SK-N-MC (cell line): Measurements from ENCODE around the gene AGRP.

ENCODE experiments used
- EZH2 ChIP-seq: fragments of 200-600 bp; sonication (generic); IDR thresholded peaks from one replicate; pipeline ENCODE4 v1.6.1; 2017; ENCODE audit warnings: antibody characterized with exemption
- FOXP2 ChIP-seq: optimal IDR thresholded peaks from 2 replicates; pipeline ENCODE3; 2011; ENCODE audit warnings: mild to moderate bottlenecking, moderate library complexity; ENCODE audit not compliant: insufficient read depth; ENCODE audit errors: extremely low read length, control extremely low read depth
- POLR2AphosphoS5 ChIP-seq: IDR thresholded peaks from 2 replicates; pipeline ENCODE4 v1.6.1; 2012; ENCODE audit warnings: mild to moderate bottlenecking, low read depth, low read length, borderline replicate concordance

DNA sequence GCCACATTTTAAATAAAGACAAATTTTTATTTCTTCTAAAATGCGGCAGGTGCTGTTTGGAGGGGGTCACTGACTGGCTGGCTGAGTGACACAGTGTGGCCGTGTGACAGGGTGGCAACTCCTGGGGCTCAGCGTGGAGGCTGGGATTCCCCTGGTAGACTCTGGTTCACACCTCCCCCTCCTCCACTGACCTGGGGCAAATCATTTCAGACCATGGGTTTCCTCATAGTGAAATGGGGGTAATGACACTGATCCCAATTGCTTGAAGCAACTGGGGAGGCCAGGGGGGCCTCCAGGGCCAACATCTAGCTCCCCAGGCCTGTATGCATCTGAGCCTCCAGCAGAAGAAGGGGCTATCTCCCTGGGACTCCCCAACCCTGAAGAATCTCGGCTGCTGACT, 45.8 kb downstream of the AGRP start:
- no peak for TF ChIP-seq POLR2AphosphoS5
- TF ChIP-seq EZH2 = no peak
- TF ChIP-seq FOXP2 = no peak
